ENCODE data around the gene ZNF230. TPM values are rescaled to one million over a fixed set of nuclear protein-coding genes. Genes with fewer than 3 reads are reported as not detected.

Gene ZNF230
- total RNA-seq, 4 donors from 2014 or later: 6.5 to 15.1 (median 13.9) TPM

- TF ChIP-seq, protein P1, sequence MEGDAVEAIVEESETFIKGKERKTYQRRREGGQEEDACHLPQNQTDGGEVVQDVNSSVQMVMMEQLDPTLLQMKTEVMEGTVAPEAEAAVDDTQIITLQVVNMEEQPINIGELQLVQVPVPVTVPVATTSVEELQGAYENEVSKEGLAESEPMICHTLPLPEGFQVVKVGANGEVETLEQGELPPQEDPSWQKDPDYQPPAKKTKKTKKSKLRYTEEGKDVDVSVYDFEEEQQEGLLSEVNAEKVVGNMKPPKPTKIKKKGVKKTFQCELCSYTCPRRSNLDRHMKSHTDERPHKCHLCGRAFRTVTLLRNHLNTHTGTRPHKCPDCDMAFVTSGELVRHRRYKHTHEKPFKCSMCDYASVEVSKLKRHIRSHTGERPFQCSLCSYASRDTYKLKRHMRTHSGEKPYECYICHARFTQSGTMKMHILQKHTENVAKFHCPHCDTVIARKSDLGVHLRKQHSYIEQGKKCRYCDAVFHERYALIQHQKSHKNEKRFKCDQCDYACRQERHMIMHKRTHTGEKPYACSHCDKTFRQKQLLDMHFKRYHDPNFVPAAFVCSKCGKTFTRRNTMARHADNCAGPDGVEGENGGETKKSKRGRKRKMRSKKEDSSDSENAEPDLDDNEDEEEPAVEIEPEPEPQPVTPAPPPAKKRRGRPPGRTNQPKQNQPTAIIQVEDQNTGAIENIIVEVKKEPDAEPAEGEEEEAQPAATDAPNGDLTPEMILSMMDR (IDR thresholded peaks at IDR 0.05): no peak
- TF ChIP-seq POLR2A (IDR thresholded peaks at IDR 0.05): no peak
- H3K9me3 ChIP-seq: peaks cover 0 to 21% of the 10 kb centered on the region in 2 donors
- DNase-seq: no peak
- H3K4me3 ChIP-seq: peak overlapping the region; percentile 60 to 73
- H3K36me3 ChIP-seq: no peaks in the 10 kb centered on the region
- no peaks in the 10 kb centered on the region for H3K27me3 ChIP-seq
- intact Hi-C loops (cut with DNase I; ENCODE audit: low total_unique reads): no loop called here
- H3K27ac ChIP-seq: peak overlapping the region; percentile 45 to 55
- H3K4me1 ChIP-seq: peaks cover 0 to 5% of the 10 kb centered on the region in 2 donors
Measured at GRCh38 chr19:44002212-44002565, 568 bp upstream of the ZNF230 start.

- H3K27me3 ChIP-seq: no peaks in the 10 kb centered on the region
- intact Hi-C loops (cut with DNase I; ENCODE audit: low total_unique reads): no loop called here
- TF ChIP-seq POLR2A (IDR thresholded peaks at IDR 0.05): no peak
- TF ChIP-seq, protein P1 (IDR thresholded peaks at IDR 0.05): no peak
- H3K27ac ChIP-seq: peak overlapping the region in 1 of 2 donors; percentile 34
- H3K9me3 ChIP-seq: peaks cover 0 to 27% of the 10 kb centered on the region in 2 donors
- DNase-seq: no peak
- no peaks in the 10 kb centered on the region for H3K36me3 ChIP-seq
- H3K4me1 ChIP-seq: peaks cover 0 to 5% of the 10 kb centered on the region in 2 donors
- H3K4me3 ChIP-seq: peak overlapping the region; percentile 60 to 73
Measured at GRCh38 chr19:44003461-44004009, 778 bp downstream of the ZNF230 start.

DNA sequence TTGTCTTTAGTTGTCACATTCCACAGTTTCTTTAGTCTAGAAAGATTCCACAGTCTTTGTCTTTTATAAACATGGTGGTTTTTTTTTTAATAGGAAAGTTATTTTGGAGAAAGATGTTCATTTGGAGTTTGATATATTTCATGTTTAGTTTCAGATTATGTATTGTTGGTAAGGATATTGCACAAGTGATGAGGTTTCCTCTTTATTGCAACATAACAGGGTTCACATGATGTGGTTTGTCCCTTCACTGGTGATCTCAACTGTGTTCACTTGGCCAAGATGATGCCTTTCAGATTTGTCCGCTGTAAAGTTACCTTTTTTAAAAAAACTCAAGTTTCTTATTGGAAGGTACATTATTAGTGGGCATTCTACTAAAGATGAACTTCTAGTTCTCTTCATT is 3.2 kb downstream of the ZNF230 start:
- Histone ChIP-seq H3K9me3 (peaks cover 3 to 52% of the 10 kb centered on the region in 2 donors), H3K4me1 (peaks cover 0 to 5% of the 10 kb centered on the region in 2 donors), H3K4me3 (no peak overlapping the region), H3K27me3 (no peaks in the 10 kb centered on the region), H3K36me3 (peaks cover 0 to 6% of the 10 kb centered on the region in 2 donors), H3K27ac (no peak overlapping the region)
- TF ChIP-seq, protein P1 (IDR thresholded peaks at IDR 0.05): no peak
- TF ChIP-seq POLR2A (IDR thresholded peaks at IDR 0.05): no peak
- no peak for DNase-seq
- intact Hi-C loops (cut with DNase I; ENCODE audit: low total_unique reads): no loop called here

DNA sequence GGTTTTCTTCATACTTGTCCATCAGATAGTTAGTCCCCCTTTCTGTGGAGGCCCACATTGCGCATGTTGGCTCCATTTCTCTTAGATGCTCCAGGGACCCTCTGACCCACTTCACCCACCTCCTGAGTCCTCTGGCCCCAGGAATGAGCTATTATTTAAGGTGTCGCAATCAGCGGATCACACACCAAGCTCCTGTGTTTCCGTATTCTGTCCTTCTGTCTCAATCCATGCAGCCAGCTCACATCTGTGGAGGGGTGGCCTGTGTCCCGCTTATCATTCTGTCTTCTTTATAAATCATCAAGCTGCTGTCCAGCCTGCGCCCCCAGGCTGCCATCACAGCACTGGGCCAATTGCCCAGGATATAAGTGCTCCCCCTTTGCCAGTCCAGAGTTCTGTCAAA is 4.7 kb downstream of the ZNF230 start:
- intact Hi-C loops (cut with DNase I; ENCODE audit: low total_unique reads): no loop called here
- H3K4me3 ChIP-seq: no peak overlapping the region
- peaks cover 0 to 5% of the 10 kb centered on the region in 2 donors for H3K4me1 ChIP-seq
- peaks cover 0 to 6% of the 10 kb centered on the region in 2 donors for H3K36me3 ChIP-seq
- TF ChIP-seq, protein P1 (IDR thresholded peaks at IDR 0.05): no peak
- no peak for TF ChIP-seq POLR2A (IDR thresholded peaks at IDR 0.05)
- H3K27me3 ChIP-seq: no peaks in the 10 kb centered on the region
- DNase-seq: no peak
- H3K9me3 ChIP-seq: peaks cover 3 to 66% of the 10 kb centered on the region in 2 donors
- H3K27ac ChIP-seq: no peak overlapping the region

DNA sequence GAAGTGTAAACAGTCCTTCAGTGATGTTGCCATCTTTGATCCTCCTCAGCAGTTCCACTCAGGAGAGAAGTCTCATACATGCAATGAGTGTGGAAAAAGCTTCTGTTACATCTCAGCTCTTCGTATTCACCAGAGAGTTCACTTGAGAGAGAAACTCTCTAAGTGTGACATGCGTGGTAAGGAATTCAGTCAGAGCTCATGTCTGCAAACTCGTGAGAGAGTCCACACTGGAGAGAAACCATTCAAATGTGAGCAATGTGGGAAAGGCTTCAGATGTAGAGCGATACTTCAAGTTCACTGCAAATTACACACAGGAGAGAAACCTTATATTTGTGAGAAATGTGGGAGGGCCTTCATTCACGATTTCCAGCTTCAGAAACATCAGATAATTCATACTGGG is 7.7 kb downstream of the ZNF230 start:
- no peak overlapping the region for H3K27ac ChIP-seq
- no peak for DNase-seq
- TF ChIP-seq POLR2A (IDR thresholded peaks at IDR 0.05): no peak
- TF ChIP-seq, protein P1 (IDR thresholded peaks at IDR 0.05): no peak
- peaks cover 3 to 73% of the 10 kb centered on the region in 2 donors for H3K9me3 ChIP-seq
- H3K36me3 ChIP-seq: peaks cover 0 to 6% of the 10 kb centered on the region in 2 donors
- no peaks in the 10 kb centered on the region for H3K27me3 ChIP-seq
- H3K4me1 ChIP-seq: no peaks in the 10 kb centered on the region
- intact Hi-C loops (cut with DNase I; ENCODE audit: low total_unique reads): no loop called here
- H3K4me3 ChIP-seq: no peak overlapping the region

Data from uterus (tissue), 4 donors.